Endothelial cell of umbilical vein (primary cell): ENCODE results near the gene USP25. TPM values are rescaled to one million over a fixed set of nuclear protein-coding genes. Genes with fewer than 3 reads are reported as not detected.

Experiments
- BruUV-seq: library from RNA; stranded (reverse); fragments of 400-500 nt; replicated peaks from 2 replicates; lab custom pipeline; 2021; lab: Mats Ljungman, UMichigan
- CTCF ChIA-PET: fragments of 300-600, 350-600 bp; sonication (Branson Sonifier 250); formaldehyde crosslinking; loops from one replicate; lab custom pipeline; 2021; ENCODE audit warnings: antibody characterized with exemption, inconsistent platforms; lab: Charles Lee
- POLR2A ChIA-PET: fragments of 300-600, 350-600 bp; sonication (Branson Sonifier 250); formaldehyde crosslinking; loops from one replicate; lab custom pipeline; 2021; ENCODE audit warnings: antibody characterized with exemption, inconsistent platforms; lab: Charles Lee
- DNase-seq: peaks from one replicate; pipeline ENCODE4 v3.0.0-alpha.2; 2011; ENCODE audit warnings: low read depth, low spot score
- FAIRE-seq: peaks from 2 replicates; lab custom pipeline; 2011; peaks lifted over from hg19 to GRCh38; lab: Jason Lieb, UNC
- H2AFZ ChIP-seq: 2 replicates; pipeline ENCODE4 v1.6.0; 2012; ENCODE audit warnings: low read depth, low read length, control low read depth, inconsistent platforms
- H3K27ac ChIP-seq: 2 replicates; pipeline ENCODE4 v1.5.1; 2011; ENCODE audit warnings: low read depth, mild to moderate bottlenecking, control low read depth, low read length, moderate library complexity; ENCODE audit not compliant: insufficient read depth
- H3K27me3 ChIP-seq, 2 experiments: 2 replicates each; pipeline versions ENCODE4 v1.6.0 to v1.6.1; 2011; ENCODE audit warnings: low read length in 2 of 2, mixed read lengths in 1 of 2; ENCODE audit not compliant: control insufficient read depth in 2 of 2, insufficient read depth in 2 of 2
- H3K36me3 ChIP-seq, 2 experiments: 2 replicates in 1 of 2; 3 replicates in 1 of 2; pipeline ENCODE4 v1.5.1; 2011; ENCODE audit warnings: low read length in 2 of 2, mild to moderate bottlenecking in 1 of 2, moderate library complexity in 1 of 2; ENCODE audit not compliant: control insufficient read depth in 2 of 2, insufficient read depth in 2 of 2; ENCODE audit errors: extremely low read depth in 1 of 2
- H3K4me1 ChIP-seq: 3 replicates; pipeline ENCODE4 v1.5.1; 2011; ENCODE audit warnings: mild to moderate bottlenecking, low read length; ENCODE audit not compliant: control insufficient read depth, insufficient read depth; ENCODE audit errors: extremely low read depth
- H3K4me2 ChIP-seq: 2 replicates; pipeline ENCODE4 v1.6.1; 2011; ENCODE audit warnings: low read length, control low read depth, mixed read lengths; ENCODE audit not compliant: insufficient read depth
- H3K4me3 ChIP-seq, 3 experiments: fragments of 200-600 bp in 1 of 3; sonication (generic), shearing (Covaris generic) in 1 of 3; replicated peaks in 1 of 3; 2 replicates each; pipeline ENCODE4 v1.5.1; 2011 to 2016; ENCODE audit warnings: control low read depth in 3 of 3, low read length in 3 of 3, mild to moderate bottlenecking in 2 of 3, inconsistent platforms in 1 of 3, low read depth in 1 of 3, moderate library complexity in 1 of 3; ENCODE audit not compliant: insufficient read depth in 1 of 3
- H3K79me2 ChIP-seq: 2 replicates; pipeline ENCODE4 v1.6.0; 2012; ENCODE audit warnings: low read length, inconsistent platforms; ENCODE audit not compliant: control insufficient read depth, insufficient read depth
- H3K9ac ChIP-seq: replicated peaks from 2 replicates; pipeline ENCODE3; 2011; ENCODE audit warnings: low read length, control low read depth; ENCODE audit not compliant: insufficient read depth; ENCODE audit errors: extremely low read depth
- H3K9me1 ChIP-seq: replicated peaks from 3 replicates; pipeline ENCODE4 v1.6.0; 2011; ENCODE audit warnings: mild to moderate bottlenecking, low read length; ENCODE audit not compliant: control insufficient read depth, insufficient read depth; ENCODE audit errors: extremely low read depth
- H3K9me3 ChIP-seq: replicated peaks from 2 replicates; pipeline ENCODE4 v1.5.1; 2012; ENCODE audit warnings: low read length, inconsistent platforms; ENCODE audit not compliant: control insufficient read depth, insufficient read depth
- H4K20me1 ChIP-seq: replicated peaks from 2 replicates; pipeline ENCODE3; 2011; ENCODE audit warnings: mild to moderate bottlenecking, low read length; ENCODE audit not compliant: control insufficient read depth, insufficient read depth; ENCODE audit errors: extremely low read depth
- FOS ChIP-seq: IDR thresholded peaks from 2 replicates; pipeline ENCODE4 v1.6.1; 2011; ENCODE audit warnings: mild to moderate bottlenecking, low read length, moderate library complexity, borderline replicate concordance; ENCODE audit not compliant: insufficient read depth
- POLR2AphosphoS5 ChIP-seq: IDR thresholded peaks from 2 replicates; pipeline ENCODE4 v1.6.1; 2012; ENCODE audit warnings: low read depth, mild to moderate bottlenecking, control low read depth, low read length, moderate library complexity; ENCODE audit not compliant: insufficient read depth
- dilution Hi-C: fragments of 300-500 bp; cut with MboI; formaldehyde crosslinking; loops from one replicate; pipeline ENCODE4 v1.15.0; 2019; ENCODE audit warnings: low sequenced_read_pairs; ENCODE audit not compliant: extremely low pct_ligation_motif_present
- intact Hi-C: fragments of 100-400 bp; cut with micrococcal nuclease; formaldehyde crosslinking; loops from one replicate; pipeline ENCODE4 v1.10.0; 2022
- polyA plus RNA-seq, 4 experiments: library from polyadenylated mRNA; depleted of rRNA in 3 of 4; stranded (reverse) in 3 of 4; unstranded in 1 of 4; fragments of >200 nt; gene quantifications; 2 replicates each; pipeline versions ENCODE4 v1.2.1 to v1.2.3, GENCODE V29; 2011 to 2012; ENCODE audit warnings: missing spikeins in 1 of 4
- total RNA-seq: library from RNA; stranded (reverse); gene quantifications from 2 replicates; pipeline ENCODE4 v1.2.3, GENCODE V29; 2021
- TF ChIP-seq, protein P1 (sequence below): IDR thresholded peaks from 2 replicates; pipeline ENCODE4 v1.6.1; 2011; ENCODE audit not compliant: insufficient read depth, insufficient read length

The USP25 gene
- total and polyA plus RNA-seq, 2 donors (not counting 3 experiments of a cell fraction or from before 2014, with no cell fraction given) = 14.4 to 67.5 TPM

DNA sequence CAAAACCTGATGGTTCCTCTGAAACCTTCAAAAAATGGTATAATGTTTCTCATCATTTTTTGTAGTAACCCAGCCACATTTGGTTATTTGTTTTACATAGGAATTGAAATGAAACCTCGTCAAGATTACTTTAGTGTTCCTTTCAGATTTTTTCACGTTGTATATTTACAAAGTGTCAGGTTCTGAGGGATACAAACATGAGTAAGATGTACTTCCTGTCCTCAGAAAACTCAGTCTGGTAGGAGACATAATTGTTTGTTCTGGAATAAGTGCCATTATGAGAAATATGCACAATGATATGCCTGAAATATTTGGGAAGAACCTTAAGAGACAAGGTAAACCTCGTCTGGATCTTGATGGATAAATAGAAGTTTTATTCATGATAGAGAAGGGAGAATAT lies 145.5 kb downstream of the USP25 start:
- TF ChIP-seq, protein P1, sequence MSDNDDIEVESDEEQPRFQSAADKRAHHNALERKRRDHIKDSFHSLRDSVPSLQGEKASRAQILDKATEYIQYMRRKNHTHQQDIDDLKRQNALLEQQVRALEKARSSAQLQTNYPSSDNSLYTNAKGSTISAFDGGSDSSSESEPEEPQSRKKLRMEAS = no peak
- TF ChIP-seq FOS = no peak
- H3K9me3 ChIP-seq = no peaks in the 10 kb centered on the region

GRCh38 chr21:15893902-15894301 lies 164.1 kb downstream of the USP25 start:
- no peak overlapping the region for H3K4me2 ChIP-seq
- ChIA-PET POLR2A (no interaction called here), CTCF (no interaction called here)
- dilution Hi-C loops (no loop called here), intact Hi-C loops (loop anchor here (2.0 to 10.0 kb wide), 4 partner anchors 191 to 1377 kb away; no protein-coding TSS in a partner anchor)
- H3K27ac ChIP-seq = no peak overlapping the region
- H3K9me3 ChIP-seq = no peaks in the 10 kb centered on the region
- TF ChIP-seq, protein P1 = no peak
- TF ChIP-seq POLR2AphosphoS5 (peak; percentile 12), FOS (no peak)
- no peaks in the 10 kb centered on the region for H3K4me1 ChIP-seq
- H3K9me1 ChIP-seq = no peaks in the 10 kb centered on the region
- BruUV-seq = no TSS peak
- no peaks in the 10 kb centered on the region for H3K36me3 ChIP-seq
- H2AFZ ChIP-seq = no peak overlapping the region
- DNase-seq = no peak
- no peaks in the 10 kb centered on the region for H3K79me2 ChIP-seq
- FAIRE-seq = no peak
- no peak overlapping the region for H3K4me3 ChIP-seq
- no peak overlapping the region for H3K9ac ChIP-seq
- no peaks in the 10 kb centered on the region for H3K27me3 ChIP-seq
- no peaks in the 10 kb centered on the region for H4K20me1 ChIP-seq

More for the DNA sequence above, 145.5 kb downstream of the USP25 start:
- Histone ChIP-seq H3K4me3 (no peak overlapping the region), H3K9me1 (no peaks in the 10 kb centered on the region), H3K36me3 (peaks cover under 1 to 15% of the 10 kb centered on the region in 2 experiments), H3K27me3 (no peaks in the 10 kb centered on the region), H2AFZ (no peak overlapping the region), H3K4me1 (peaks cover 10% of the 10 kb centered on the region), H4K20me1 (no peaks in the 10 kb centered on the region), H3K27ac (no peak overlapping the region), H3K9ac (no peak overlapping the region), H3K4me2 (peak overlapping the region; percentile 12), H3K79me2 (no peaks in the 10 kb centered on the region)
- DNase-seq (peak; percentile 27), FAIRE-seq (peak; percentile 35)
- dilution Hi-C loops = no loop called here
- intact Hi-C loops = no loop called here
- no TSS peak for BruUV-seq
- ChIA-PET CTCF (interaction anchor here (1.2 kb wide), 1 partner anchor 24 kb away, joined by 4 read pairs; no protein-coding TSS in a partner anchor), POLR2A (no interaction called here)
